AG20443 (cell line): ENCODE measurements around the gene ZNF697.
A peak's percentile ranks its signal among the peaks of the same experiment; 100 is the strongest.
"Not testable (repeated sequence)": the region's sequence is repeated elsewhere in the genome, so short reads cannot be mapped to it uniquely, and the experiment has no call there.

Experiments
- DNase-seq: peaks from one replicate; pipeline ENCODE4 v3.0.0; 2012; ENCODE audit warnings: low spot score, mixed read lengths

The ZNF697 gene

GRCh38 chr1:119631433-119632102, 16.5 kb downstream of the ZNF697 start:
- peak; percentile 91 for DNase-seq

GRCh38 chr1:119631086-119631432, 17.0 kb downstream of the ZNF697 start:
- DNase-seq = no peak

DNA sequence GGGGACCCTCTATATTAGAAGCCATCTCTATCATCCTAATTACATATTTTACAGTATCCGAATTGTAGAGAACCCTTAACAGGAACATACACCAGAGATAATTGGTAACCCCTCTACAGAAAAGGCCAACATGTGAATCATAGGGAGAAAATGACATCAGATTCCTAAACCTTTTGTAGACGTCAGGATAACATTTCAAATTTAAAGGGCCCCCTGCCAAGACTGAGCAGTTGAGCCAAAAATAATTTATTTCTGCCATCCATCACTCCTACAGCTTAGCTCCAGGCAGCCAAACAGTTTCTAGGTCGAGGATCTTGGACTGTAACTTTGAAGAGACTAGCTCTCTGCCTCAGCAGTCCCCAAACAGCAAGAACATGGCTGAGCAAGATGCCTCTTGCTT, 21.2 kb downstream of the ZNF697 start:
- peak; percentile 30 for DNase-seq

GRCh38 chr1:119626011-119626545, 22.0 kb downstream of the ZNF697 start:
- DNase-seq = no peak

- DNase-seq = no peak
These were observed 24.4 kb downstream of the ZNF697 start for GRCh38 chr1:119623678-119624077.

- DNase-seq = no peak
These were observed 24.9 kb downstream of the ZNF697 start for GRCh38 chr1:119623193-119623515.

- DNase-seq = no peak
These were observed 25.5 kb downstream of the ZNF697 start for GRCh38 chr1:119622311-119623192.

DNA sequence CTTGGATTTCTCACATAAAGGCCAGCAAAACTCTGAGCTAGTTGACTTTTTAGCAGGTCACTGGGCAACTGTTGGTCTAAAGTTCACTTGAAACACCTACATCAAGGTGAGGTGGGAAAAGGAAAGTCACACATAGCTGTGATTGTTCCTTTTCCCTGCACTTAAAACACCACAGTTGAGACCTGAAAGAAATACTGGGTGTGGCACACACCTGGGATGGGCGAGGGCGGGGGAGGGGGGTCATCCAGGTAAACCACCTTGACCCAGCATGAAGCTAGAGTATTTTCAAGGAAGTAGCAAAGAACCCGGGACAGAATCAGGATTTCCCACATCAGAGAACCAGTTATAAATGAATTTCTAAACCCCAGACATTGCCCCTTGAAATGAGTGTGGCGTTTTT, 26.4 kb downstream of the ZNF697 start:
- no peak for DNase-seq

DNA sequence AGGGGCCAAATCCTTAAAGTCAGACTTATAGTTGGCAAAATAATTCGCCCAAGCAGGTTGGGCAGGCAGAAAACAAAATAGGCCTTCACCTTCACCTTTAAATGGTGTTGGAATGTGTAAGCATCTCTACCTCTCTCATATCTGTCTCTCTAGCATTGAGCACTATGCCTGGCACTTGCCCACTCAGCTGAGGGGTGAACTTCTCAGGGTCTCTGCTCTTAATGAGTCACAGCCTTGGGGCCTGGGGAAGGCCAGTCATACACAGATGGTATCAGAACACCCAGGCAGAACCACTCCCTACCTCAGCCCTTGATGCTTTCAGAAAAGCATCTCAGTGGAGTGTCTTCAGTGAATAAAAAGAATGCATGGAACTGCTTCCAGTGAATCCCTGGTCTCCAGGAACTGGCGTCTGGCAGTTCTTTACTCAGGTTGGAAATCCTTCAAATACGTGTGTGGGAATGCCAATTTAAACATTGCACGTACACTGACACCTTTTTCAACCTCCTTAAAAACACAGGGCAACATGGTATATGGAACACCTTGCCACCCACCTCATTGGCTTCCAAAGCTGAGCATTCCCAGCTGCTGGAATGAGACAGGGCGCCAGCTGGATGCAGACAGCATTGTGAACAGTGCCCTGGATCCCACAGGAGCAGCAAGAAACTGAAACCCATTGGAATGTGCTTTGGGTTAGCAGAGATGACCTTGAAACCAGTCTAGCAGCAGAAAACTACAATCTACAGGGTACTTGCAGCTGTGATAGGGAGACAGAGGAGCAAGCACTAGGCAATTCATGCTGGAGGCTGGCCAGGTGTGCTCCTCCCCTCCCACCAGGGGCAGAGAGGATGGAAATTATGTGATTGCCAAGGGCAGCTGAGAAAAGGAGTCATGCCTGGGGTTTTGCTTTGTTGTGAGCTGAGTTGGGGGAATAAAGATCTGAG, 30.0 kb downstream of the ZNF697 start:
- DNase-seq = no peak

DNA sequence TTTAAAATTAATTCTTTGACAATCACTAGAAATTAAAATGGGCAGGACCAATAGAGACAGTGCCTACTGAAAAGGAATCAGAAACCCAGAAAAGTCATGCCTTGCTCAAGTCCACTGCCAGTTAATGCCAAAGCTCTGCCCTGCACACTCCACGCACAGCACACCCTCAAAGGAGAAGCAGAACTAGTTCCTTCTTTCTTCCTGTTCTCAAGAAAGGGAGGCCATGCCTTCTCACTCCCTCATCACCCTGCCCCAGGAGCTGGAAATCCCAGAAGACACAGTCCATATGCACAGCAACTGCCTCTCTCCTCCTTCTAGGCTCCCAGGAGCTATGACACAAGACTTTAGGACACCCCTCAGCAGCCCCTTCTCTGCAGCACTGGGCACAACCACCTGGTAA, 31.3 kb downstream of the ZNF697 start:
- not testable (repeated sequence) for DNase-seq

GRCh38 chr1:119615100-119615499, 33.0 kb downstream of the ZNF697 start:
- DNase-seq = not testable (repeated sequence)

DNA sequence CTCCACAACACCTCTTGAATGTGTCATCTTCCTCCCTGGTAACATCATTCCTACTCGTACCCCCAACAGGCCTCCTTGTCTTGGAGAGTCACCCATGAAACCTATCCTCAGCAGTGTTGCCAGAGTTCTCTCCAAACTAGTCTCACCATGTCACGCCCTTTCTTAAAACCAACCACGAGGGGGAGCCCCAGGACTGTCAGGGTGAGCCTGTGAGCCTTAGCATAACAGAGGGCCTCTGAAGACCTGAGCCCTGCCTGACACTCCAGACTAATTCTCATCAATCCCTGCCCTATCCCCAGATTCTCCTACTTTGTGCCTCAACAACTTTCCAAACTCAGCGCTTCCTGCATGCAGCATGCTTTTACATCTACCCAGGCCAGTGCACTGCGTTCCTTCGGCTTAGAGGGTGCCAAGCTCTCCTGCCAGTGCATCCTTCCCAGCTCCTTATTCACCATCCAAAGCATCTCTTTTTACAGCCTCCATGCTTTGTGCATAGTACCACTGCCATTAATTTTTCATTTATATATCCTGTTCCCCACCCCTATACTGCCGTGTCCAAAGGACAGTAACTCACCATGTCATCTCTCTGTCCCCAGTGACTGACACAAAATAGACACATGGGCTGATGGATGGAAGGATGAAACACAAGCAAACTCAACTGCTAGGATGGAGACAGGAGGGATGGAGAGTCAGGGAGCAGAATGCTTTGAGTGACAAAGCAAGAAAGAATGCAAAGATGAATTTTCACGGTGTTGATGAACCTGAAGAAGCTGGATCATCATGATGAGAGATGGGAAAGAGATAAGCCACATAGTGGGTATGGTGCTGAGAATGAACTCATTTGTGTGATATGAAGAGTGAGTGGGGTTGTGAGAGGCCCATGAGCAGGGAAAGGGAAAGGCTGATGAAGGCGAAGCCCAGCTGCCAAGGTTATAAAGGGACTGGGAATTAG, 34.0 kb downstream of the ZNF697 start:
- DNase-seq = peak; percentile 81

DNA sequence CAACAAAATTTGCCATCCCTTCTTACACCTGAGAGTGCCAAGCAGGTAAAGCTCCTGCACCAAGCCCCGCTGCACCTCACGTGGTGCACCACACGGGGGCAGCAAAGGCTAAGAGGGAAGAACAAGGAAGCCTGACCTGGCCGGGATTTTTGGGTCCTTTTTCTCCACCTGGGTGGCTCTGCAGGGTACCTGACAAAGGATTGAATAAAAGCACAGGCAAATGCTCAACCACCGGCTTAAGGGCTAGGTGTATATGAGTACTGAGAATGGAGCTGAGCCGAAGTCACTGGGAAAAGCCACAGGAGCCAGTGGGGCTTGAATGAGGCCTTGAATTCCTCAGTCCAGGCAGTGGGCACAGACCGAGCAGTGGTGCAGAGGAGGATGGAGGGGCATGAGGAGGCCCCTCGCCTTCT, 36.4 kb downstream of the ZNF697 start:
- peak; percentile 69 for DNase-seq

- not testable (repeated sequence) for DNase-seq
These were observed 39.2 kb downstream of the ZNF697 start for GRCh38 chr1:119608816-119609215.

DNA sequence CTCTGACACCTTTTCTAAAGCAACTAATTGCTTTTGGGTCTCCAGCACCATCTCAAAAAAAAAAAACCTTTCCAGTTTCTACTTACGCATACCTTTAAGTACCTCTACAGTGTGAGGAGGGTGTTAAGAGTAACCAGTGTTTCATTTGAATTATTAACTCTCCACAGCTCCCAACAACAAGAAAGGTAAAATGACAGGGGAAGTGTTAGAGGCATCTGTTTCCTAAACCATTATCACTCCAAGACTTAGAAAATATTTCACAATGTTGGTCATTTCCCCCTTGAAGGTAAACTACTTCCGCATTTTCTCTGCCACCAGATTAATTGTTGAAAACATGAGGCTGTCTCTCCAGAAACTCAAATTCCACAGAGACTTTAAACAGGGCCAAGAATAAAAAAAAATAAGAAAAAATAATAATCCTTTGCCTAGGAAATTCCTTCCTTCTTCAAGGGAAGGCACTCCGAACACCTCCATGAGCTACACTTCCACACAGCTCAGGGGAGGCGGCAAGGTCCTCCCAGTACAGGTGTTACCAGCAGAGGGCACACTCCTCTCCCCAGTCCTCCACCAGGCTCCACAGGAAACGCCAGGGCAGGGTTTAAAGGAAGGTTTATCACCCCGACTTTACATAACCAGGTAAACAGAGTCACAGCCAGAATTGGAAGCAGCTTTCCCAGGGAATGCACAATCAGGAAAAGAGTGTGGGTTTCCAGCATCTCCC, 40.8 kb downstream of the ZNF697 start:
- not testable (repeated sequence) for DNase-seq

GRCh38 chr1:119606394-119606793, 41.7 kb downstream of the ZNF697 start:
- DNase-seq = no peak

- no peak for DNase-seq
These were observed 42.4 kb downstream of the ZNF697 start for GRCh38 chr1:119605686-119606085.

DNA sequence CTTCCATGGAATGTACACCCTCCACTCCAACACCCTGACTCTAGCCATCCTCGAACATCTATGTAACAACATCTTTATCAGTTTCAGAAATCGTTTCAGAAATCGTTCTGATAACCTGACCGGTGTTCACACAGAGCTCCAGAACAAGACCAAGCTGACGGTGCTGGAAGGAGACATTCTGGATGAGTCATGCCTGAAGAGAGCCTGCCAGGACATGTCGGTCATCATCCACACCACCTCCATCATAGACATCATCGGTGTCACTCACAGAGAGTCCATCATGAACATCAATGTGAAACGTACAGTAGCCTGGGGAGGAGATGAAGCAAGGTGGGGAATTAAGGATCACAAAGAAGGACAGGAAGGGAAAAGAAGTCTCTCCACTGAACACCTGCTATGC, 43.0 kb downstream of the ZNF697 start:
- not testable (repeated sequence) for DNase-seq

GRCh38 chr1:119603695-119604094, 44.4 kb downstream of the ZNF697 start:
- DNase-seq = no peak

GRCh38 chr1:119603241-119603640, 44.8 kb downstream of the ZNF697 start:
- DNase-seq = not testable (repeated sequence)
